Lung (tissue), 12 donors: Measurements from ENCODE around the gene EIF3L. TPM values are rescaled to one million over a fixed set of nuclear protein-coding genes. Genes with fewer than 3 reads are reported as not detected.
A peak's percentile ranks its signal among the peaks of the same experiment; 100 is the strongest.

ENCODE experiments used
- ATAC-seq: fragments of 200-7000 bp; cut with Tn5 transposase; one replicate; pipeline ENCODE4 v1.9.1; 2020; ENCODE audit warnings: moderate number of reproducible peaks; ENCODE audit not compliant: insufficient read depth, low FRiP score
- DNase-seq, 3 donors: peaks; one replicate each; pipeline ENCODE4 v3.0.0-alpha.2; 2013 to 2017
- H3K27ac ChIP-seq, 2 donors: one replicate each; pipeline ENCODE4 v1.5.1; 2013; ENCODE audit warnings: mild to moderate bottlenecking in 2 of 2, moderate library complexity in 2 of 2, control low read depth in 1 of 2, inconsistent platforms in 1 of 2, low read depth in 1 of 2, low read length in 1 of 2
- H3K27me3 ChIP-seq, 3 donors: one replicate each; pipeline ENCODE4 v1.5.1; 2013; ENCODE audit warnings: low read length in 2 of 3; ENCODE audit not compliant: control insufficient read depth in 3 of 3, insufficient read depth in 3 of 3
- H3K36me3 ChIP-seq, 4 donors: one replicate each; pipeline ENCODE4 v1.5.1; 2013; ENCODE audit warnings: low read length in 4 of 4, mild to moderate bottlenecking in 1 of 4, moderate library complexity in 1 of 4; ENCODE audit not compliant: control insufficient read depth in 4 of 4, insufficient read depth in 4 of 4
- H3K4me1 ChIP-seq, 5 donors: one replicate each; pipeline ENCODE4 v1.5.1; 2013; ENCODE audit warnings: low read length in 5 of 5, mild to moderate bottlenecking in 2 of 5, moderate library complexity in 1 of 5; ENCODE audit not compliant: control insufficient read depth in 5 of 5, insufficient read depth in 5 of 5
- H3K4me3 ChIP-seq: one replicate; pipeline ENCODE4 v1.5.1; 2013; ENCODE audit warnings: mild to moderate bottlenecking, control low read depth, moderate library complexity
- H3K9ac ChIP-seq, 2 donors: one replicate each; pipeline ENCODE4 v1.5.1; 2013; ENCODE audit warnings: low read length in 2 of 2, control low read depth in 1 of 2; ENCODE audit not compliant: insufficient read depth in 1 of 2
- H3K9me3 ChIP-seq, 4 donors: one replicate each; pipeline ENCODE4 v1.5.1; 2013; ENCODE audit warnings: low read length in 3 of 4, mild to moderate bottlenecking in 1 of 4, moderate library complexity in 1 of 4; ENCODE audit not compliant: control insufficient read depth in 4 of 4, insufficient read depth in 3 of 4
- CTCF ChIP-seq: IDR thresholded peaks from 2 replicates; pipeline ENCODE4 v1.5.1; 2012; ENCODE audit warnings: mild to moderate bottlenecking; ENCODE audit errors: control extremely low read depth, extremely low read depth
- WGBS, 2 donors: extraction: QIAGEN DNeasy Blood & Tissue Kit; methylation state at CpG; one replicate each; pipeline ENCODE4 v1.1.7; 2013; 5-methylcytosine and 5-hydroxymethylcytosine counted together
- polyA plus RNA-seq, 2 donors: library from polyadenylated mRNA; stranded (reverse); fragments of 200-250 nt; gene quantifications; one replicate each; pipeline ENCODE4 v1.2.1, GENCODE V29; 2013
- total RNA-seq, 2 donors: library from RNA; depleted of rRNA in 1 of 2; stranded (reverse); fragments of >200 nt in 1 of 2; gene quantifications; one replicate each; pipeline ENCODE4 v1.2.1, GENCODE V29; 2014 to 2021
- donor health status: control.
- donor health status: control.
- donor health status: Bipolar disorder and iron deficiency.
- donor health status: healthy.
- donor health status: DM: yes; HTN: yes; CAD: no.

Gene EIF3L
- total and polyA plus RNA-seq, 4 donors: 175 to 420 (median 252) TPM

DNA sequence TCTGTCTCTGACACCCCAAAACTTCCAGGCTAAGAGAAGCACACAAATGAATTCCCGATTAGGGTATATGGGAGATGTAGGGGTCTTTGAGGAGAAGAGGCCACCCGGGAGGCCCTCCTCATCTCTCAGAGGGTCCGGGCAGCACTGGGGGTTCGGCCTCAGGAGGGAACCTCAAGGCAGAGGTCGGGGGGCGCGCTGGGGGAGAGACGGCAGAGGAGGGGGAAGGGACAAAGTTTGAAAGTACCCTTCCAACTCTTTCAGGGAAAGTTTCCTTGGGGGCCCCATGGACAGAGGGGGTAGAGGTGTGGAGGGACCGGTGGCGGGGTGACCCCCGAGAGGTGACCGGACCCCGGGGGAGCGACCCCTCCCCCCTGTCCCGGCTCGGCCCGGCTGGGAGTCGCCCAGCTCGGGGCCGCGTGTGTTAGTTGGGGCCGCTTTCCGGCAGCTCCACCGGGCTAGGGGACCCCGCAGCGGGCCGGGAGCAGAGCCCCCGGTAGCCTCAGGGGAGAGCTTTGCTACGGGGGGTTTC, 44.8 kb upstream of the EIF3L start:
- DNase-seq: peak in 2 of 3 donors; percentile 24 to 35
- TF ChIP-seq CTCF: no peak
- no peak for ATAC-seq
- peak overlapping the region; percentile 60 for H3K4me3 ChIP-seq
- H3K9me3 ChIP-seq: no peaks in the 10 kb centered on the region
- 6 to 7% methylated on average over 29 of the region's 29 CpGs for WGBS, 2 donors
- H3K4me1 ChIP-seq: peaks cover 0 to 33% (median 13%) of the 10 kb centered on the region in 5 donors
- H3K27me3 ChIP-seq: no peaks in the 10 kb centered on the region
- H3K9ac ChIP-seq: peak overlapping the region in 1 of 2 donors; percentile 25
- peak overlapping the region; percentile 90 to 95 for H3K27ac ChIP-seq
- H3K36me3 ChIP-seq: peaks cover 0 to 3% (median 0%) of the 10 kb centered on the region in 4 donors

GRCh38 chr22:37804881-37805809, 44.1 kb upstream of the EIF3L start:
- Histone ChIP-seq H3K9me3 (no peaks in the 10 kb centered on the region), H3K36me3 (peaks cover 0 to 3% (median 0%) of the 10 kb centered on the region in 4 donors), H3K27me3 (no peaks in the 10 kb centered on the region), H3K27ac (peak overlapping the region; percentile 90 to 95), H3K4me1 (peaks cover 0 to 33% (median 13%) of the 10 kb centered on the region in 5 donors), H3K9ac (peak overlapping the region; percentile 63 to 89), H3K4me3 (peak overlapping the region; percentile 60)
- 2 to 3% methylated on average over 78 to 87 of the region's 87 CpGs for WGBS, 2 donors
- ATAC-seq: peak; percentile 48
- no peak for TF ChIP-seq CTCF
- peak; percentile 91 to 96 (median 94) for DNase-seq

DNA sequence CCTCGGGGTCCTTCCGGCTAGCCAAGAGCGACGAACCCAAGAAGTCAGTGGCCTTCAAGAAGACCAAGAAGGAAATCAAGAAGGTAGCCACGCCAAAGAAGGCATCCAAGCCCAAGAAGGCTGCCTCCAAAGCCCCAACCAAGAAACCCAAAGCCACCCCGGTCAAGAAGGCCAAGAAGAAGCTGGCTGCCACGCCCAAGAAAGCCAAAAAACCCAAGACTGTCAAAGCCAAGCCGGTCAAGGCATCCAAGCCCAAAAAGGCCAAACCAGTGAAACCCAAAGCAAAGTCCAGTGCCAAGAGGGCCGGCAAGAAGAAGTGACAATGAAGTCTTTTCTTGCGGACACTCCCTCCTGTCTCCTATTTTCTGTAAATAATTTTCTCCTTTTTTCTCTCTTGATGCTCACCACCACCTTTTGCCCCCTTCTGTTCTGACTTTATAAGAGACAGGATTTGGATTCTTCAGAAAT, 43.4 kb upstream of the EIF3L start:
- 30 to 31% methylated on average over 10 of the region's 10 CpGs for WGBS, 2 donors

More for the DNA sequence above, 43.4 kb upstream of the EIF3L start:
- Histone ChIP-seq H3K9me3 (no peaks in the 10 kb centered on the region), H3K9ac (peak overlapping the region; percentile 63 to 89), H3K36me3 (peaks cover 0 to 3% (median 0%) of the 10 kb centered on the region in 4 donors), H3K4me3 (peak overlapping the region; percentile 60), H3K4me1 (peaks cover 0 to 33% (median 13%) of the 10 kb centered on the region in 5 donors), H3K27me3 (no peaks in the 10 kb centered on the region), H3K27ac (peak overlapping the region; percentile 90 to 95)
- ATAC-seq (no peak), DNase-seq (peak in 1 of 3 donors; percentile 21)
- TF ChIP-seq CTCF: no peak
